ENCODE results near the gene CDK19.

CDK19 gene

GRCh38 chr6:110645685-110646418 is 169.4 kb downstream of the CDK19 start:
- H3K9ac ChIP-seq (ENCODE audit: low read length), result no peak overlapping the region
- H2BK12ac ChIP-seq (ENCODE audit: low read length in 2 of 2), result no peak overlapping the region
- H3K4me2 ChIP-seq (ENCODE audit: low read length, poor library complexity, severe bottlenecking), result no peak overlapping the region
- H2BK15ac ChIP-seq (ENCODE audit: low read depth, poor library complexity, severe bottlenecking), result no peak overlapping the region
- no peak overlapping the region for H4K8ac ChIP-seq (ENCODE audit: low read length)
- DNase-seq, result no peak
- no peak overlapping the region for H3K4ac ChIP-seq (ENCODE audit: low read depth in 1 of 2, low read length in 2 of 2)
- H3K27ac ChIP-seq (ENCODE audit: low read length, poor library complexity, severe bottlenecking), result no peak overlapping the region
- 98% methylated on average over 62 of the region's 62 CpGs for WGBS
- no peaks in the 10 kb centered on the region for H3K4me1 ChIP-seq (ENCODE audit: control insufficient read depth, insufficient read depth, low read depth, low read length)
- peaks cover 8 to 16% of the 10 kb centered on the region in 2 experiments for H3K36me3 ChIP-seq (ENCODE audit: control insufficient read depth in 1 of 2, insufficient read depth in 2 of 2, low read depth in 1 of 2, low read length in 2 of 2)
- H3K14ac ChIP-seq (ENCODE audit: low read length in 2 of 2), result no peak overlapping the region
- H3K9me3 ChIP-seq (ENCODE audit: control insufficient read depth, low read length), result no peaks in the 10 kb centered on the region
- H2BK5ac ChIP-seq (ENCODE audit: low read depth, low read length, poor library complexity, severe bottlenecking), result no peak overlapping the region
- H4K91ac ChIP-seq (ENCODE audit: low read length), result no peak overlapping the region
- no peak overlapping the region for H2AK5ac ChIP-seq (ENCODE audit: low read length, severe bottlenecking)
- no peak overlapping the region for H2AFZ ChIP-seq (ENCODE audit: low read depth, low read length)
- H3K4me3 ChIP-seq (ENCODE audit: insufficient read depth in 1 of 2, low read depth in 1 of 2, low read length in 2 of 2), result peak overlapping the region in 1 of 2 experiments; percentile 22
- no peak overlapping the region for H2BK120ac ChIP-seq (ENCODE audit: low read depth, low read length)
- H3K79me1 ChIP-seq (replicated peaks; ENCODE audit: low read length, poor library complexity, severe bottlenecking), result peaks cover 3% of the 10 kb centered on the region
- no peak overlapping the region for H3K18ac ChIP-seq (ENCODE audit: low read depth in 1 of 2, low read length in 2 of 2)
- no peak overlapping the region for H3K23ac ChIP-seq (ENCODE audit: low read length in 2 of 2)
- H3K27me3 ChIP-seq (ENCODE audit: control insufficient read depth in 1 of 2, insufficient read depth in 1 of 2, low read length in 2 of 2), result no peaks in the 10 kb centered on the region

DNA sequence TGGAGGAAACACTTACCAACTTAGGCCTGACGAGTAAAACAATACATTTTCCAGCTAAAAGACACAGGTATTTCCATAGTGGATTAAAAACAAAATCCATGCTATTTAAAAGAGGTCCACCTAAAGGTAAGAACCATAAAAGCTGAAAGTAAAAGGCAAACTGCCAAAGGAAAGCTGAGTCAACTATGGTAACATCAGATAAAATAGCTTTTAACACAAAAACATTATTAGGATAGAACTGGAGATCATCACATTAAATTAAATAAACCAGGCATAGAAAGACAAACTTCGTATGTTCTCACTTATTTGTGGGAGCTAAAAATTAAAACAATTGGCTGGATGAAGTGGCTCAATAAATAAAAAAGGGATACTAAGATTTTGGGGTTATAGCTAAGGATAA is 172.1 kb downstream of the CDK19 start:
- no peaks in the 10 kb centered on the region for H3K27me3 ChIP-seq (ENCODE audit: control insufficient read depth in 1 of 2, insufficient read depth in 1 of 2, low read length in 2 of 2)

DNA sequence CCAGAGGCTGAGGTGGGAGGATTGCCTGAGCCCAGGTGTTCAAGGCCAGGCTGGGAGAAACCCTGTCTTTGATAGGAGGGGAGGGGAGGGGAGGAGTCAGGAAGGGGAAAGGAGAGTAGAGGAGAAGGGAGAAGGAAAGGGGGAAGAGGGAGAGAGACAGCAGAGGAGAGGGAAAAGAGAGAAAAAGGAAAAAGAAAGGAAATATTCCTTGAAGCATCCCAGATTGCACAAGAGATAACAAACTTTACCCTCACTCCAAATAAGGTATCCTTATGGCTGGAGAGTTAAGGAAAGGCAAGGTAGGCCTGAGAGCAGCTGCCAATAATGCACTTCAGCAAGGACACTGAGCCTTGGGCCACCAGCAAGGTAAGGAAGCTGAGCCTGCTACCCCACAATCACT is 172.6 kb downstream of the CDK19 start:
- H3K9me3 ChIP-seq (ENCODE audit: control insufficient read depth, low read length), result no peaks in the 10 kb centered on the region

More for the DNA sequence above, 172.1 kb downstream of the CDK19 start:
- Histone ChIP-seq H3K4me3 (ENCODE audit: insufficient read depth in 1 of 2, low read depth in 1 of 2, low read length in 2 of 2) (no peak overlapping the region), H3K9me3 (ENCODE audit: control insufficient read depth, low read length) (no peaks in the 10 kb centered on the region), H2BK15ac (ENCODE audit: low read depth, poor library complexity, severe bottlenecking) (no peak overlapping the region), H4K8ac (ENCODE audit: low read length) (no peak overlapping the region), H3K27ac (ENCODE audit: low read length, poor library complexity, severe bottlenecking) (no peak overlapping the region), H3K18ac (ENCODE audit: low read depth in 1 of 2, low read length in 2 of 2) (no peak overlapping the region), H3K79me1 (replicated peaks; ENCODE audit: low read length, poor library complexity, severe bottlenecking) (peaks cover 3% of the 10 kb centered on the region), H3K23ac (ENCODE audit: low read length in 2 of 2) (no peak overlapping the region), H3K14ac (ENCODE audit: low read length in 2 of 2) (no peak overlapping the region), H2BK120ac (ENCODE audit: low read depth, low read length) (no peak overlapping the region), H3K36me3 (ENCODE audit: control insufficient read depth in 1 of 2, insufficient read depth in 2 of 2, low read depth in 1 of 2, low read length in 2 of 2) (peaks cover 8 to 16% of the 10 kb centered on the region in 2 experiments), H3K4me2 (ENCODE audit: low read length, poor library complexity, severe bottlenecking) (no peak overlapping the region), H3K4me1 (ENCODE audit: control insufficient read depth, insufficient read depth, low read depth, low read length) (no peaks in the 10 kb centered on the region), H2AFZ (ENCODE audit: low read depth, low read length) (no peak overlapping the region), H4K91ac (ENCODE audit: low read length) (no peak overlapping the region), H3K4ac (ENCODE audit: low read depth in 1 of 2, low read length in 2 of 2) (no peak overlapping the region), H2AK5ac (ENCODE audit: low read length, severe bottlenecking) (no peak overlapping the region), H2BK12ac (ENCODE audit: low read length in 2 of 2) (no peak overlapping the region), H2BK5ac (ENCODE audit: low read depth, low read length, poor library complexity, severe bottlenecking) (no peak overlapping the region), H3K9ac (ENCODE audit: low read length) (no peak overlapping the region)
- DNase-seq, result no peak
- 60% methylated on average over 1 of the region's 2 CpGs for WGBS

GRCh38 chr6:110636781-110637180 is 178.5 kb downstream of the CDK19 start:
- WGBS, result 95% methylated on average over 1 of the region's 2 CpGs
- Histone ChIP-seq H2BK120ac (ENCODE audit: low read depth, low read length) (no peak overlapping the region), H3K79me1 (replicated peaks; ENCODE audit: low read length, poor library complexity, severe bottlenecking) (no peaks in the 10 kb centered on the region), H2BK12ac (ENCODE audit: low read length in 2 of 2) (no peak overlapping the region), H3K9ac (ENCODE audit: low read length) (no peak overlapping the region), H4K8ac (ENCODE audit: low read length) (no peak overlapping the region), H2AK5ac (ENCODE audit: low read length, severe bottlenecking) (no peak overlapping the region), H3K9me3 (ENCODE audit: control insufficient read depth, low read length) (no peaks in the 10 kb centered on the region), H3K4ac (ENCODE audit: low read depth in 1 of 2, low read length in 2 of 2) (no peak overlapping the region), H2BK5ac (ENCODE audit: low read depth, low read length, poor library complexity, severe bottlenecking) (no peak overlapping the region), H3K14ac (ENCODE audit: low read length in 2 of 2) (no peak overlapping the region), H3K27ac (ENCODE audit: low read length, poor library complexity, severe bottlenecking) (no peak overlapping the region), H2BK15ac (ENCODE audit: low read depth, poor library complexity, severe bottlenecking) (no peak overlapping the region), H3K23ac (ENCODE audit: low read length in 2 of 2) (no peak overlapping the region), H3K27me3 (ENCODE audit: control insufficient read depth in 1 of 2, insufficient read depth in 1 of 2, low read length in 2 of 2) (no peaks in the 10 kb centered on the region), H3K36me3 (ENCODE audit: control insufficient read depth in 1 of 2, insufficient read depth in 2 of 2, low read depth in 1 of 2, low read length in 2 of 2) (no peaks in the 10 kb centered on the region), H3K4me2 (ENCODE audit: low read length, poor library complexity, severe bottlenecking) (no peak overlapping the region), H3K4me1 (ENCODE audit: control insufficient read depth, insufficient read depth, low read depth, low read length) (no peaks in the 10 kb centered on the region), H2AFZ (ENCODE audit: low read depth, low read length) (no peak overlapping the region), H4K91ac (ENCODE audit: low read length) (no peak overlapping the region), H3K4me3 (ENCODE audit: insufficient read depth in 1 of 2, low read depth in 1 of 2, low read length in 2 of 2) (no peak overlapping the region), H3K18ac (ENCODE audit: low read depth in 1 of 2, low read length in 2 of 2) (no peak overlapping the region)
- DNase-seq, result no peak

More for the DNA sequence above, 172.6 kb downstream of the CDK19 start:
- H3K4me1 ChIP-seq (ENCODE audit: control insufficient read depth, insufficient read depth, low read depth, low read length), result no peaks in the 10 kb centered on the region
- no peak overlapping the region for H2BK120ac ChIP-seq (ENCODE audit: low read depth, low read length)
- no peak overlapping the region for H2BK15ac ChIP-seq (ENCODE audit: low read depth, poor library complexity, severe bottlenecking)
- H3K27ac ChIP-seq (ENCODE audit: low read length, poor library complexity, severe bottlenecking), result no peak overlapping the region
- H3K18ac ChIP-seq (ENCODE audit: low read depth in 1 of 2, low read length in 2 of 2), result no peak overlapping the region
- peak overlapping the region in 1 of 2 experiments; percentile 55 for H3K14ac ChIP-seq (ENCODE audit: low read length in 2 of 2)
- H4K91ac ChIP-seq (ENCODE audit: low read length), result no peak overlapping the region
- no peak overlapping the region for H3K23ac ChIP-seq (ENCODE audit: low read length in 2 of 2)
- no peak overlapping the region for H2BK12ac ChIP-seq (ENCODE audit: low read length in 2 of 2)
- no peak overlapping the region for H2AK5ac ChIP-seq (ENCODE audit: low read length, severe bottlenecking)
- no peak overlapping the region for H3K4ac ChIP-seq (ENCODE audit: low read depth in 1 of 2, low read length in 2 of 2)
- DNase-seq, result no peak
- peaks cover 8 to 16% of the 10 kb centered on the region in 2 experiments for H3K36me3 ChIP-seq (ENCODE audit: control insufficient read depth in 1 of 2, insufficient read depth in 2 of 2, low read depth in 1 of 2, low read length in 2 of 2)
- no peak overlapping the region for H4K8ac ChIP-seq (ENCODE audit: low read length)
- H3K27me3 ChIP-seq (ENCODE audit: control insufficient read depth in 1 of 2, insufficient read depth in 1 of 2, low read length in 2 of 2), result no peaks in the 10 kb centered on the region
- H3K79me1 ChIP-seq (replicated peaks; ENCODE audit: low read length, poor library complexity, severe bottlenecking), result peaks cover 3% of the 10 kb centered on the region
- no peak overlapping the region for H2AFZ ChIP-seq (ENCODE audit: low read depth, low read length)
- H3K4me3 ChIP-seq (ENCODE audit: insufficient read depth in 1 of 2, low read depth in 1 of 2, low read length in 2 of 2), result no peak overlapping the region
- H3K9ac ChIP-seq (ENCODE audit: low read length), result no peak overlapping the region
- no peak overlapping the region for H2BK5ac ChIP-seq (ENCODE audit: low read depth, low read length, poor library complexity, severe bottlenecking)
- no peak overlapping the region for H3K4me2 ChIP-seq (ENCODE audit: low read length, poor library complexity, severe bottlenecking)
